SU-DHL-6 (cell line): ENCODE results near the gene GBP7.

ENCODE experiments used
- EZH2phosphoT487 ChIP-seq: fragments of 200-600 bp; sonication (generic), shearing (Covaris generic); conservative IDR thresholded peaks from 2 replicates; pipeline ENCODE4 v1.6.1; 2018; ENCODE audit warnings: mild to moderate bottlenecking, antibody characterized with exemption, low read length, moderate library complexity, mixed read lengths
- TF ChIP-seq, protein P1 (sequence below): fragments of 200-600 bp; sonication (generic); IDR thresholded peaks from one replicate; pipeline ENCODE4 v1.5.1; 2017; ENCODE audit warnings: antibody characterized with exemption, mild to moderate bottlenecking, low read length, moderate library complexity; ENCODE audit not compliant: insufficient read depth, poor library complexity, severe bottlenecking

DNA sequence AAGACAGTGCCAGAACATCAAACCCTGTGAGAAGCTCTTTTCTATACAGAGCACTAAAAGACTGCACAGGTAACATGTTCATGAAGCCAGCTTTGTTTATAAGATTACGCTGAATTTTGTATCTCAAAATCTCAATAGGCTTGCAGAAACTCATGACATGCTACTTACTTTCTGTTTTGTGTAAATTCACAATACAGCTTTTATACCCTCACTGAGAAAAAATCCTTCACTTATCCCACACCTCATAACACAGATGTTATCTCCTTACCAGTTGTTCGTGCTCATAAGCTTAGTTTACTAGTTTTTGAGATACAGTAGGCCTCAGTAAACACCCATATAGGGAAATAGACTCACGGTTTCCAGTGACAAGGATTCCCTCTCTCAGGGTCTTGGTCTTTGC, 25.8 kb downstream of the GBP7 start:
- TF ChIP-seq, protein P1, sequence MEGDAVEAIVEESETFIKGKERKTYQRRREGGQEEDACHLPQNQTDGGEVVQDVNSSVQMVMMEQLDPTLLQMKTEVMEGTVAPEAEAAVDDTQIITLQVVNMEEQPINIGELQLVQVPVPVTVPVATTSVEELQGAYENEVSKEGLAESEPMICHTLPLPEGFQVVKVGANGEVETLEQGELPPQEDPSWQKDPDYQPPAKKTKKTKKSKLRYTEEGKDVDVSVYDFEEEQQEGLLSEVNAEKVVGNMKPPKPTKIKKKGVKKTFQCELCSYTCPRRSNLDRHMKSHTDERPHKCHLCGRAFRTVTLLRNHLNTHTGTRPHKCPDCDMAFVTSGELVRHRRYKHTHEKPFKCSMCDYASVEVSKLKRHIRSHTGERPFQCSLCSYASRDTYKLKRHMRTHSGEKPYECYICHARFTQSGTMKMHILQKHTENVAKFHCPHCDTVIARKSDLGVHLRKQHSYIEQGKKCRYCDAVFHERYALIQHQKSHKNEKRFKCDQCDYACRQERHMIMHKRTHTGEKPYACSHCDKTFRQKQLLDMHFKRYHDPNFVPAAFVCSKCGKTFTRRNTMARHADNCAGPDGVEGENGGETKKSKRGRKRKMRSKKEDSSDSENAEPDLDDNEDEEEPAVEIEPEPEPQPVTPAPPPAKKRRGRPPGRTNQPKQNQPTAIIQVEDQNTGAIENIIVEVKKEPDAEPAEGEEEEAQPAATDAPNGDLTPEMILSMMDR, result no peak
- no peak for TF ChIP-seq EZH2phosphoT487
